GM20431 (cell line): Measurements from ENCODE around the gene MOB3A.

Experiments
- in situ Hi-C: fragments of 300-500 bp; cut with MseI, MboI; formaldehyde crosslinking; loops from one replicate; pipeline ENCODE4 v1.15.0; 2020; ENCODE audit warnings: low sequenced_read_pairs; ENCODE audit not compliant: unreplicated experiment

MOB3A gene

GRCh38 chr19:2084993-2085720, 11.0 kb downstream of the MOB3A start:
- in situ Hi-C loops = no loop called here

- in situ Hi-C loops = no loop called here
Measured at GRCh38 chr19:2083174-2083854, 12.8 kb downstream of the MOB3A start.

- in situ Hi-C loops = no loop called here
Measured at GRCh38 chr19:2081873-2082810, 14.0 kb downstream of the MOB3A start.

- in situ Hi-C loops = no loop called here
Measured at GRCh38 chr19:2080336-2080988, 15.7 kb downstream of the MOB3A start.

- in situ Hi-C loops = no loop called here
Measured at GRCh38 chr19:2079865-2080301, 16.2 kb downstream of the MOB3A start.

- in situ Hi-C loops = no loop called here
Measured at GRCh38 chr19:2079076-2079864, 16.9 kb downstream of the MOB3A start.

GRCh38 chr19:2077833-2078619, 18.1 kb downstream of the MOB3A start:
- in situ Hi-C loops = no loop called here

- in situ Hi-C loops = no loop called here
Measured at GRCh38 chr19:2077398-2077797, 18.7 kb downstream of the MOB3A start.

- in situ Hi-C loops = no loop called here
Measured at GRCh38 chr19:2076526-2076944, 19.6 kb downstream of the MOB3A start.

GRCh38 chr19:2072757-2073551, 23.2 kb downstream of the MOB3A start:
- in situ Hi-C loops = no loop called here

GRCh38 chr19:2070986-2071673, 25.0 kb downstream of the MOB3A start:
- in situ Hi-C loops = no loop called here

GRCh38 chr19:2070436-2070827, 25.7 kb downstream of the MOB3A start:
- in situ Hi-C loops = no loop called here

GRCh38 chr19:2064788-2065524, 31.2 kb downstream of the MOB3A start:
- in situ Hi-C loops = no loop called here

GRCh38 chr19:2064395-2064787, 31.7 kb downstream of the MOB3A start:
- in situ Hi-C loops = no loop called here

GRCh38 chr19:2063824-2064223, 32.3 kb downstream of the MOB3A start:
- in situ Hi-C loops = no loop called here

- in situ Hi-C loops = no loop called here
Measured at GRCh38 chr19:2062770-2063169, 33.4 kb downstream of the MOB3A start.

GRCh38 chr19:2062389-2062729, 33.8 kb downstream of the MOB3A start:
- in situ Hi-C loops = no loop called here
